Calu3 (cell line): ENCODE data around the gene SMPD1. TPM values are rescaled to one million over a fixed set of nuclear protein-coding genes. Genes with fewer than 3 reads are reported as not detected.

Source experiments
- BruUV-seq: library from RNA; stranded (reverse); fragments of 400-500 nt; replicated peaks from 2 replicates; lab custom pipeline; 2021; lab: Mats Ljungman, UMichigan
- CTCF ChIA-PET: fragments of 300-600 bp; sonication (Branson Sonifier 250); formaldehyde crosslinking; loops from one replicate; lab custom pipeline; 2022; ENCODE audit warnings: antibody characterized with exemption; lab: Charles Lee
- DNase-seq: peaks from one replicate; pipeline ENCODE4 v3.0.0; 2022
- H3K27ac Mint-ChIP-seq: one replicate; pipeline ENCODE4 v1.8.0; 2022; ENCODE audit warnings: mixed read lengths; ENCODE audit not compliant: unreplicated experiment
- H3K27me3 Mint-ChIP-seq: one replicate; pipeline ENCODE4 v1.8.0; 2022; ENCODE audit warnings: mixed read lengths; ENCODE audit not compliant: unreplicated experiment
- H3K36me3 Mint-ChIP-seq: one replicate; pipeline ENCODE4 v1.8.0; 2022; ENCODE audit warnings: mild to moderate bottlenecking, moderate library complexity, mixed read lengths; ENCODE audit not compliant: insufficient read depth, unreplicated experiment
- H3K4me1 Mint-ChIP-seq: one replicate; pipeline ENCODE4 v1.8.0; 2022; ENCODE audit warnings: mild to moderate bottlenecking, low read depth, mixed read lengths; ENCODE audit not compliant: unreplicated experiment
- H3K4me3 Mint-ChIP-seq: one replicate; pipeline ENCODE4 v1.8.0; 2022; ENCODE audit warnings: mild to moderate bottlenecking, low read depth, moderate library complexity, mixed read lengths; ENCODE audit not compliant: unreplicated experiment
- H3K9me3 Mint-ChIP-seq: one replicate; pipeline ENCODE4 v1.8.0; 2022; ENCODE audit warnings: low read depth, mixed read lengths; ENCODE audit not compliant: unreplicated experiment
- intact Hi-C: fragments of 100-400 bp; cut with micrococcal nuclease; formaldehyde crosslinking; loops from one replicate; pipeline ENCODE4 v1.10.0; 2022; ENCODE audit not compliant: unreplicated experiment
- total RNA-seq: library from RNA; stranded (reverse); gene quantifications from 2 replicates; pipeline ENCODE4 v1.2.3, GENCODE V29; 2022
- TF ChIP-seq, protein P1 (sequence below): fragments of 200-600 bp; IDR thresholded peaks from one replicate; pipeline ENCODE4 v1.8.0; 2022; ENCODE audit warnings: antibody characterized with exemption; ENCODE audit not compliant: unreplicated experiment

Gene SMPD1
- total RNA-seq, 1 experiment from 2014 or later = 21.2 TPM

DNA sequence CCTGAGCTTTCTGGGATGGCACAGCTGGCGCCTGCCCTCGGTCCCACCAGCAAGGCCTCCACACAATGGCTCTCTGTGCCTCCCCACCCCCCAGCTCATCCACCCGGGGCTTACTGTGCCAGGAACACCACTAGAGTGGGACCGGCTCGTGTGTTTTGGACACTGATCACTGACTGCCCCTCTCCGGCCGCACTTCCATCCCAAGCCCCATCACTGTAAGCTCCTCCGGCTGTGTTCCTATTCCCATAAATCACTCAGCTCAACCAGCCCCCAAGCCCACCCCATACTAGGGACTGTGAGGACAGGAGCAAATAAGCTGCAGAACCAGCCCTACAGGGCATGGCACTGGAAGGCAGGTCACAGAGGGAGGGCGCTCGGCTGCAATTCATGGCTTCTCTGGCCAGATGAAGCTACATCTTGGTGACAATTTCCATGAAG, 21.3 kb downstream of the SMPD1 start:
- no peaks in the 10 kb centered on the region for H3K4me1 Mint-ChIP-seq
- no peak overlapping the region for H3K27ac Mint-ChIP-seq
- TF ChIP-seq, protein P1, sequence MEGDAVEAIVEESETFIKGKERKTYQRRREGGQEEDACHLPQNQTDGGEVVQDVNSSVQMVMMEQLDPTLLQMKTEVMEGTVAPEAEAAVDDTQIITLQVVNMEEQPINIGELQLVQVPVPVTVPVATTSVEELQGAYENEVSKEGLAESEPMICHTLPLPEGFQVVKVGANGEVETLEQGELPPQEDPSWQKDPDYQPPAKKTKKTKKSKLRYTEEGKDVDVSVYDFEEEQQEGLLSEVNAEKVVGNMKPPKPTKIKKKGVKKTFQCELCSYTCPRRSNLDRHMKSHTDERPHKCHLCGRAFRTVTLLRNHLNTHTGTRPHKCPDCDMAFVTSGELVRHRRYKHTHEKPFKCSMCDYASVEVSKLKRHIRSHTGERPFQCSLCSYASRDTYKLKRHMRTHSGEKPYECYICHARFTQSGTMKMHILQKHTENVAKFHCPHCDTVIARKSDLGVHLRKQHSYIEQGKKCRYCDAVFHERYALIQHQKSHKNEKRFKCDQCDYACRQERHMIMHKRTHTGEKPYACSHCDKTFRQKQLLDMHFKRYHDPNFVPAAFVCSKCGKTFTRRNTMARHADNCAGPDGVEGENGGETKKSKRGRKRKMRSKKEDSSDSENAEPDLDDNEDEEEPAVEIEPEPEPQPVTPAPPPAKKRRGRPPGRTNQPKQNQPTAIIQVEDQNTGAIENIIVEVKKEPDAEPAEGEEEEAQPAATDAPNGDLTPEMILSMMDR = no peak
- H3K4me3 Mint-ChIP-seq = no peak overlapping the region
- H3K27me3 Mint-ChIP-seq = peaks cover 6% of the 10 kb centered on the region
- intact Hi-C loops = no loop called here
- CTCF ChIA-PET = no interaction called here
- no peaks in the 10 kb centered on the region for H3K36me3 Mint-ChIP-seq
- DNase-seq = no peak
- no TSS peak for BruUV-seq
- no peaks in the 10 kb centered on the region for H3K9me3 Mint-ChIP-seq

DNA sequence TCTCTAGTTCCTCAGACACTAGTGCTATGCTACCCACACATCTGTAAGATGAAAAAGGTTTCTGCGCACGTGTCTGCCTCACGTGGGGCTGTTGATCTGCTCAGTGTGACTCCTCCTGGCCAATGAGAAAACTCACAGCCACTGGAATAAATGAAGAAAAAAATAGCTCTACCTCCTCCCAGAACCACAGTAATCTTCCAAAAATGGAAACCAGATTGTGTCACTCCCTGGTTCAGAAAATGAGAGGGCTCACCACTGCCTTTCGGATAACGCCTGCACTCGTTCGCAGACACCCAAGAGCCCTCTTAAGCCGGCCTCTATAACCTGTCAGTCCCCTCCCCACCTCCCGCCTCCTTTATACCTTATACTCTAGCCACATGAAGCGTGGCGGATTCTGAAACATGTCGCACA, 23.5 kb downstream of the SMPD1 start:
- Mint-ChIP-seq H3K9me3 (no peaks in the 10 kb centered on the region), H3K4me3 (no peak overlapping the region), H3K27me3 (no peaks in the 10 kb centered on the region), H3K27ac (no peak overlapping the region), H3K36me3 (no peaks in the 10 kb centered on the region), H3K4me1 (no peaks in the 10 kb centered on the region)
- TF ChIP-seq, protein P1 = no peak
- no TSS peak for BruUV-seq
- intact Hi-C loops = no loop called here
- DNase-seq = no peak
- CTCF ChIA-PET = no interaction called here

DNA sequence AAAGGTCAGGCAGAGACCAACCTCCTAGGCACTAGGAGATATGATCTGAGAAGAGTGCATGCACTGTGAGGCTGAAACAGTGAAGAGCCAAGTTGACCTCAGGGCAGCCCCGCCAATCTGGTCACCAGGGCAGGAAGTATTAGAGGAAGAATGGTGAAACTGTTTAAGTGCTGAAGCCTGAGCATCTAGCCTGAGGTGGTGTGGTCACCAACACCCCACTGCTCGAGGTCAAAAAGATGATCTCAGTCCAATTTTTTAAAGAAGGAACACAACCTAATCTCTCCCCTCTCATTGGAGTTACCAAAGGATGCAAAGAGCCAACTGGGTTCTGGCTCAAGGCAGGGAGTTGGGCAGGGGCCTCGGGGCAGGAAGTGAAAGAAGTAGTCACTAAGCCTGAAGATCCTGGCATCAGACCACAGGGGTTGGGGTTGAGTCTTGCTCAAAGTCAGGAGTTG, 24.6 kb downstream of the SMPD1 start:
- TF ChIP-seq, protein P1 = no peak
- BruUV-seq = no TSS peak
- CTCF ChIA-PET = no interaction called here
- H3K4me3 Mint-ChIP-seq = no peak overlapping the region
- H3K36me3 Mint-ChIP-seq = peaks cover 6% of the 10 kb centered on the region
- H3K9me3 Mint-ChIP-seq = no peaks in the 10 kb centered on the region
- H3K27me3 Mint-ChIP-seq = no peaks in the 10 kb centered on the region
- H3K4me1 Mint-ChIP-seq = no peaks in the 10 kb centered on the region
- no peak for DNase-seq
- intact Hi-C loops = no loop called here
- no peak overlapping the region for H3K27ac Mint-ChIP-seq

DNA sequence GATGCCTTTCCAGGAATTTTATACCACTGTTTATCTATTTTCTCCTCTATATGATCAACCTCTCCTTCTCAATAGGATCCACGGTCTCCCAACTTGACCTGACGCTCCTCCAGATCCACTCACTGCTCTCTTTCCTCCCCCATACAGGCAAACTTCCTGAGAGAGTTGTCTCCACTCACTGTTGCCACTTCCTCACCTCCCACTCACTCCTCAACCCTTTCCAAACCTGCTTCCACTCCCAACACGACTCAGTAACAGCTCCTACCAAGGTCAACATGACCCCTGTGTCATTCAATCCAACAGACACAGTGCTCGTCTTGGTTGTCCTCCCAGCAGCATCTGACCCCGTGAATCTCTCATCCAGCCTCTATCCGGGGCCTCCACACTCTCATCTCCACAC, 25.5 kb downstream of the SMPD1 start:
- DNase-seq = no peak
- no peaks in the 10 kb centered on the region for H3K4me1 Mint-ChIP-seq
- no peak overlapping the region for H3K4me3 Mint-ChIP-seq
- no peaks in the 10 kb centered on the region for H3K9me3 Mint-ChIP-seq
- H3K36me3 Mint-ChIP-seq = peaks cover 6% of the 10 kb centered on the region
- no peak overlapping the region for H3K27ac Mint-ChIP-seq
- CTCF ChIA-PET = no interaction called here
- no TSS peak for BruUV-seq
- intact Hi-C loops = no loop called here
- TF ChIP-seq, protein P1 = no peak
- H3K27me3 Mint-ChIP-seq = peaks cover 6% of the 10 kb centered on the region
